ENCODE measurements around the gene AFMID.

AFMID gene

DNA sequence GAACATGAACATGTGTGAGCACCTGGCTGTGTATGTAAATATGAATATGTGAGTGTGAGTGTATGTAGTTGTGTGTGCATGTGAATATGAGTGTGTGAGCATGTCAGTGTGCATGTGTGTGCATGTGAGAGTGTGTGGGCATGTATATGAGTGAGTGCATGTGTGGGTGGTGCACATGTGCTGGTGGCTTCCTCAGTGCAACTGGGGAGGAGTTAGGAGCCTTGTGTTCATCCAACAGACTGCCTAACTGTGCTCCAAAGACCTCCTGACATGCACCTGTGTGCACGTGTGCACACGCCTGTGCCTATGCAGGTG is 45.7 kb downstream of the AFMID start:
- H3K36me3 ChIP-seq (ENCODE audit: control insufficient read depth in 2 of 2, insufficient read depth in 1 of 2, low read length in 2 of 2), result no peaks in the 10 kb centered on the region
- ChIA-PET CTCF (no interaction called here), POLR2A (no interaction called here)
- H3K4me3 ChIP-seq (ENCODE audit: low read depth, low read length), result no peak overlapping the region
- TF ChIP-seq YY2 (tag by site-specific recombination; IDR thresholded peaks at IDR 0.05), result no peak
- peak; percentile 91 for TF ChIP-seq EGR2 (tag by site-specific recombination; IDR thresholded peaks at IDR 0.05; ENCODE audit: low read depth)
- no peak for TF ChIP-seq GLI2 (tag by site-specific recombination; IDR thresholded peaks at IDR 0.05; ENCODE audit: borderline replicate concordance, low read depth)
- TF ChIP-seq HOXC10 (CRISPR knock-in tag; IDR thresholded peaks at IDR 0.05), result no peak
- TF ChIP-seq, protein P1, sequence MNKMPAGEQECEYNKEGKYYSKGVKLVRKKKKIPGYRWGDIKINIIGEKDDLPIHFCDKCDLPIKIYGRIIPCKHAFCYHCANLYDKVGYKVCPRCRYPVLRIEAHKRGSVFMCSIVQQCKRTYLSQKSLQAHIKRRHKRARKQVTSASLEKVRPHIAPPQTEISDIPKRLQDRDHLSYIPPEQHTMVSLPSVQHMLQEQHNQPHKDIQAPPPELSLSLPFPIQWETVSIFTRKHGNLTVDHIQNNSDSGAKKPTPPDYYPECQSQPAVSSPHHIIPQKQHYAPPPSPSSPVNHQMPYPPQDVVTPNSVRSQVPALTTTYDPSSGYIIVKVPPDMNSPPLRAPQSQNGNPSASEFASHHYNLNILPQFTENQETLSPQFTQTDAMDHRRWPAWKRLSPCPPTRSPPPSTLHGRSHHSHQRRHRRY (tag by site-specific recombination; IDR thresholded peaks at IDR 0.05), result no peak
- TF ChIP-seq ZNF311 (tag by site-specific recombination; IDR thresholded peaks at IDR 0.05; ENCODE audit: borderline replicate concordance), result no peak
- no peak for TF ChIP-seq KLF8 (tag by site-specific recombination; IDR thresholded peaks at IDR 0.05)
- no peak for TF ChIP-seq ZNF248 (tag by site-specific recombination; IDR thresholded peaks at IDR 0.05)
- peak; percentile 94 for TF ChIP-seq ZFHX2 (tag by site-specific recombination; conservative IDR thresholded peaks at IDR 0.05)
- TF ChIP-seq ZSCAN30 (tag by site-specific recombination; IDR thresholded peaks at IDR 0.05), result no peak
- no peak for TF ChIP-seq ZNF670 (tag by site-specific recombination; IDR thresholded peaks at IDR 0.05; ENCODE audit: low read depth)
- TF ChIP-seq ZNF16 (tag by site-specific recombination; IDR thresholded peaks at IDR 0.05; ENCODE audit: low read depth), result no peak
- TF ChIP-seq, protein P2, sequence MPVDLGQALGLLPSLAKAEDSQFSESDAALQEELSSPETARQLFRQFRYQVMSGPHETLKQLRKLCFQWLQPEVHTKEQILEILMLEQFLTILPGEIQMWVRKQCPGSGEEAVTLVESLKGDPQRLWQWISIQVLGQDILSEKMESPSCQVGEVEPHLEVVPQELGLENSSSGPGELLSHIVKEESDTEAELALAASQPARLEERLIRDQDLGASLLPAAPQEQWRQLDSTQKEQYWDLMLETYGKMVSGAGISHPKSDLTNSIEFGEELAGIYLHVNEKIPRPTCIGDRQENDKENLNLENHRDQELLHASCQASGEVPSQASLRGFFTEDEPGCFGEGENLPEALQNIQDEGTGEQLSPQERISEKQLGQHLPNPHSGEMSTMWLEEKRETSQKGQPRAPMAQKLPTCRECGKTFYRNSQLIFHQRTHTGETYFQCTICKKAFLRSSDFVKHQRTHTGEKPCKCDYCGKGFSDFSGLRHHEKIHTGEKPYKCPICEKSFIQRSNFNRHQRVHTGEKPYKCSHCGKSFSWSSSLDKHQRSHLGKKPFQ (tag by site-specific recombination; IDR thresholded peaks at IDR 0.05), result peak; percentile 73
- TF ChIP-seq, protein P3, sequence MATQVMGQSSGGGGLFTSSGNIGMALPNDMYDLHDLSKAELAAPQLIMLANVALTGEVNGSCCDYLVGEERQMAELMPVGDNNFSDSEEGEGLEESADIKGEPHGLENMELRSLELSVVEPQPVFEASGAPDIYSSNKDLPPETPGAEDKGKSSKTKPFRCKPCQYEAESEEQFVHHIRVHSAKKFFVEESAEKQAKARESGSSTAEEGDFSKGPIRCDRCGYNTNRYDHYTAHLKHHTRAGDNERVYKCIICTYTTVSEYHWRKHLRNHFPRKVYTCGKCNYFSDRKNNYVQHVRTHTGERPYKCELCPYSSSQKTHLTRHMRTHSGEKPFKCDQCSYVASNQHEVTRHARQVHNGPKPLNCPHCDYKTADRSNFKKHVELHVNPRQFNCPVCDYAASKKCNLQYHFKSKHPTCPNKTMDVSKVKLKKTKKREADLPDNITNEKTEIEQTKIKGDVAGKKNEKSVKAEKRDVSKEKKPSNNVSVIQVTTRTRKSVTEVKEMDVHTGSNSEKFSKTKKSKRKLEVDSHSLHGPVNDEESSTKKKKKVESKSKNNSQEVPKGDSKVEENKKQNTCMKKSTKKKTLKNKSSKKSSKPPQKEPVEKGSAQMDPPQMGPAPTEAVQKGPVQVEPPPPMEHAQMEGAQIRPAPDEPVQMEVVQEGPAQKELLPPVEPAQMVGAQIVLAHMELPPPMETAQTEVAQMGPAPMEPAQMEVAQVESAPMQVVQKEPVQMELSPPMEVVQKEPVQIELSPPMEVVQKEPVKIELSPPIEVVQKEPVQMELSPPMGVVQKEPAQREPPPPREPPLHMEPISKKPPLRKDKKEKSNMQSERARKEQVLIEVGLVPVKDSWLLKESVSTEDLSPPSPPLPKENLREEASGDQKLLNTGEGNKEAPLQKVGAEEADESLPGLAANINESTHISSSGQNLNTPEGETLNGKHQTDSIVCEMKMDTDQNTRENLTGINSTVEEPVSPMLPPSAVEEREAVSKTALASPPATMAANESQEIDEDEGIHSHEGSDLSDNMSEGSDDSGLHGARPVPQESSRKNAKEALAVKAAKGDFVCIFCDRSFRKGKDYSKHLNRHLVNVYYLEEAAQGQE (tag by site-specific recombination; IDR thresholded peaks at IDR 0.05), result no peak
- no peak for TF ChIP-seq ZNF530 (tag by site-specific recombination; IDR thresholded peaks at IDR 0.05; ENCODE audit: low read depth)
- TF ChIP-seq, protein P4, sequence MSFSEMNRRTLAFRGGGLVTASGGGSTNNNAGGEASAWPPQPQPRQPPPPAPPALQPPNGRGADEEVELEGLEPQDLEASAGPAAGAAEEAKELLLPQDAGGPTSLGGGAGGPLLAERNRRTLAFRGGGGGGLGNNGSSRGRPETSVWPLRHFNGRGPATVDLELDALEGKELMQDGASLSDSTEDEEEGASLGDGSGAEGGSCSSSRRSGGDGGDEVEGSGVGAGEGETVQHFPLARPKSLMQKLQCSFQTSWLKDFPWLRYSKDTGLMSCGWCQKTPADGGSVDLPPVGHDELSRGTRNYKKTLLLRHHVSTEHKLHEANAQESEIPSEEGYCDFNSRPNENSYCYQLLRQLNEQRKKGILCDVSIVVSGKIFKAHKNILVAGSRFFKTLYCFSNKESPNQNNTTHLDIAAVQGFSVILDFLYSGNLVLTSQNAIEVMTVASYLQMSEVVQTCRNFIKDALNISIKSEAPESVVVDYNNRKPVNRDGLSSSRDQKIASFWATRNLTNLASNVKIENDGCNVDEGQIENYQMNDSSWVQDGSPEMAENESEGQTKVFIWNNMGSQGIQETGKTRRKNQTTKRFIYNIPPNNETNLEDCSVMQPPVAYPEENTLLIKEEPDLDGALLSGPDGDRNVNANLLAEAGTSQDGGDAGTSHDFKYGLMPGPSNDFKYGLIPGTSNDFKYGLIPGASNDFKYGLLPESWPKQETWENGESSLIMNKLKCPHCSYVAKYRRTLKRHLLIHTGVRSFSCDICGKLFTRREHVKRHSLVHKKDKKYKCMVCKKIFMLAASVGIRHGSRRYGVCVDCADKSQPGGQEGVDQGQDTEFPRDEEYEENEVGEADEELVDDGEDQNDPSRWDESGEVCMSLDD (tag by site-specific recombination; IDR thresholded peaks at IDR 0.05), result no peak
- TF ChIP-seq ZNF324 (tag by site-specific recombination; IDR thresholded peaks at IDR 0.05), result no peak
- TF ChIP-seq BCL11A (tag by site-specific recombination; IDR thresholded peaks at IDR 0.05; ENCODE audit: low read depth), result no peak
- no peaks in the 10 kb centered on the region for H3K4me1 ChIP-seq (ENCODE audit: control insufficient read depth, insufficient read depth, low read length)
- H3K9me3 ChIP-seq (ENCODE audit: control insufficient read depth, insufficient read depth, low read depth, low read length), result no peaks in the 10 kb centered on the region
- H3K27ac ChIP-seq (ENCODE audit: extremely low read depth, low read depth, low read length), result no peak overlapping the region
